ENCODE measurements around the gene MYLK.

- TF ChIP-seq CTCF (IDR thresholded peaks at IDR 0.05; ENCODE audit: insufficient read depth, low read depth, low read length) (no peak), EZH2 (IDR thresholded peaks at IDR 0.05; ENCODE audit: insufficient read depth, low read length) (no peak)
Observed at GRCh38 chr3:123635717-123636116, 248.4 kb downstream of the MYLK start.

All from astrocyte (in vitro differentiated cells and primary cell).